Nephron progenitor cell (in vitro differentiated cells): ENCODE measurements around the gene NOS1.

ENCODE experiments used
- DNase-seq: peaks from one replicate; pipeline ENCODE4 v3.0.0; 2021
- H3K27ac Mint-ChIP-seq: 2 replicates; pipeline ENCODE4 v1.8.0; 2021; ENCODE audit warnings: mild to moderate bottlenecking, moderate library complexity, mixed read lengths
- H3K27me3 Mint-ChIP-seq: 2 replicates; pipeline ENCODE4 v1.8.0; 2021; ENCODE audit warnings: mild to moderate bottlenecking, low read depth, mixed read lengths; ENCODE audit not compliant: poor library complexity
- H3K36me3 Mint-ChIP-seq: 2 replicates; pipeline ENCODE4 v1.8.0; 2021; ENCODE audit warnings: low read depth, mixed read lengths
- H3K4me1 Mint-ChIP-seq: 2 replicates; pipeline ENCODE4 v1.8.0; 2021; ENCODE audit warnings: mixed read lengths
- H3K4me3 Mint-ChIP-seq: 2 replicates; pipeline ENCODE4 v1.8.0; 2021; ENCODE audit warnings: mild to moderate bottlenecking, moderate library complexity, mixed read lengths
- H3K9me3 Mint-ChIP-seq: 2 replicates; pipeline ENCODE4 v1.8.0; 2021; ENCODE audit warnings: mild to moderate bottlenecking, moderate library complexity, mixed read lengths
- CTCF ChIP-seq: fragments of 200-600 bp; sonication (generic); IDR thresholded peaks from 2 replicates; pipeline ENCODE4 v1.5.0; 2021; ENCODE audit warnings: antibody characterized with exemption

Gene NOS1

GRCh38 chr12:117294189-117294603, 67.2 kb downstream of the NOS1 start:
- Mint-ChIP-seq H3K4me3 (no peak overlapping the region), H3K27me3 (peaks cover 72% of the 10 kb centered on the region)
- DNase-seq: peak; percentile 32

GRCh38 chr12:117293510-117293909, 67.9 kb downstream of the NOS1 start:
- no peak overlapping the region for H3K27ac Mint-ChIP-seq
- H3K27me3 Mint-ChIP-seq: peaks cover 71% of the 10 kb centered on the region

More at GRCh38 chr12:117294189-117294603, 67.2 kb downstream of the NOS1 start:
- no peaks in the 10 kb centered on the region for H3K36me3 Mint-ChIP-seq
- peaks cover 6% of the 10 kb centered on the region for H3K4me1 Mint-ChIP-seq
- H3K27ac Mint-ChIP-seq: no peak overlapping the region
- no peak for TF ChIP-seq CTCF
- H3K9me3 Mint-ChIP-seq: peaks cover 23% of the 10 kb centered on the region

GRCh38 chr12:117292688-117293087, 68.7 kb downstream of the NOS1 start:
- peaks cover 67% of the 10 kb centered on the region for H3K27me3 Mint-ChIP-seq
- no peak overlapping the region for H3K4me3 Mint-ChIP-seq
- TF ChIP-seq CTCF: no peak
- peaks cover 32% of the 10 kb centered on the region for H3K9me3 Mint-ChIP-seq
- peaks cover 6% of the 10 kb centered on the region for H3K4me1 Mint-ChIP-seq
- H3K27ac Mint-ChIP-seq: no peak overlapping the region
- no peak for DNase-seq
- no peaks in the 10 kb centered on the region for H3K36me3 Mint-ChIP-seq

More at GRCh38 chr12:117293510-117293909, 67.9 kb downstream of the NOS1 start:
- Mint-ChIP-seq H3K9me3 (peaks cover 27% of the 10 kb centered on the region), H3K4me1 (peaks cover 6% of the 10 kb centered on the region), H3K36me3 (no peaks in the 10 kb centered on the region), H3K4me3 (no peak overlapping the region)
- TF ChIP-seq CTCF: no peak
- no peak for DNase-seq

- no peak overlapping the region for H3K27ac Mint-ChIP-seq
- no peak for DNase-seq
- no peak overlapping the region for H3K4me3 Mint-ChIP-seq
- TF ChIP-seq CTCF: no peak
- H3K27me3 Mint-ChIP-seq: peaks cover 55% of the 10 kb centered on the region
- no peaks in the 10 kb centered on the region for H3K4me1 Mint-ChIP-seq
- H3K36me3 Mint-ChIP-seq: no peaks in the 10 kb centered on the region
- peaks cover 9% of the 10 kb centered on the region for H3K9me3 Mint-ChIP-seq
Measured at GRCh38 chr12:117284140-117284539, 77.3 kb downstream of the NOS1 start.

- Mint-ChIP-seq H3K9me3 (no peaks in the 10 kb centered on the region), H3K27ac (no peak overlapping the region), H3K27me3 (peaks cover 56% of the 10 kb centered on the region), H3K4me1 (no peaks in the 10 kb centered on the region), H3K36me3 (no peaks in the 10 kb centered on the region), H3K4me3 (no peak overlapping the region)
- TF ChIP-seq CTCF: no peak
- no peak for DNase-seq
Measured at GRCh38 chr12:117282490-117282889, 78.9 kb downstream of the NOS1 start.

- no peak for DNase-seq
- TF ChIP-seq CTCF: no peak
- H3K27ac Mint-ChIP-seq: no peak overlapping the region
- no peaks in the 10 kb centered on the region for H3K4me1 Mint-ChIP-seq
- H3K27me3 Mint-ChIP-seq: peaks cover 60% of the 10 kb centered on the region
- H3K9me3 Mint-ChIP-seq: no peaks in the 10 kb centered on the region
- H3K36me3 Mint-ChIP-seq: no peaks in the 10 kb centered on the region
- H3K4me3 Mint-ChIP-seq: no peak overlapping the region
Measured at GRCh38 chr12:117280019-117280680, 81.3 kb downstream of the NOS1 start.
